PC-9 (cell line): ENCODE data around the gene NEB.

Experiments used
- CTCF ChIP-seq: fragments of 200-600 bp; sonication (generic); conservative IDR thresholded peaks from 2 replicates; pipeline ENCODE4 v1.6.1; 2017; ENCODE audit warnings: mixed run types, antibody characterized with exemption, mild to moderate bottlenecking, moderate library complexity
- EZH2 ChIP-seq: fragments of 200-600 bp; sonication (generic); IDR thresholded peaks from 2 replicates; pipeline ENCODE4 v1.8.0; 2017; ENCODE audit warnings: antibody characterized with exemption, low read depth

GRCh38 chr2:151476287-151476686 lies 258.0 kb downstream of the NEB start:
- TF ChIP-seq CTCF (no peak), EZH2 (no peak)
